Stimulated activated CD4-positive, alpha-beta T cell treated with anti-CD3 and anti-CD28 coated beads, Interleukin-2, amount 100 ng/mL, for 4 hours (primary cell): ENCODE data around the gene VCX3B.
"Not testable (repeated sequence)": the region's sequence is repeated elsewhere in the genome, so short reads cannot be mapped to it uniquely, and the experiment has no call there.

Source experiments
- DNase-seq: peaks from one replicate; pipeline ENCODE4 v3.0.0-alpha.2; 2020; ENCODE audit warnings: low read depth

The VCX3B gene

DNA sequence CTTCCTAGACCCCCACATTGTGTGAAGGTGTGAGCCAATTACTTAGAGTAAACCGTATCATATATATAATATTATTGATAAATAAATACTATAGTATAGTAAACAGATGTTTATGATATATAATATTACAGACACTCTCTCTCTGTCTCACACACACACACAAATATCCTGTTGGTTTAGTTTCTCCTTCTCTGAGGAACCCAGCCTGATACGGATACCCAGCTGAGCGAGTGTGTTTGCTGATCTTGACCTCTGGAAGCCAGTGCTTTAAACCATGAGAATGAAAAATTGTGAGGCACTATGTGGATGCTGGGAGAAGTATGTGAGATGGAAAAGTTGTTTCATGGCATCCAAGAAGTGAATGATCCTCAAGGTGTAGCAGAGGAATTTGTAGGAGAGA, at the start of gene VCX3B:
Gene VCX3B (plus strand): TSS at position 301 of the 400 bp plus-strand sequence. CDS start 621 bp downstream, outside the sequence.
- DNase-seq = not testable (repeated sequence)

DNA sequence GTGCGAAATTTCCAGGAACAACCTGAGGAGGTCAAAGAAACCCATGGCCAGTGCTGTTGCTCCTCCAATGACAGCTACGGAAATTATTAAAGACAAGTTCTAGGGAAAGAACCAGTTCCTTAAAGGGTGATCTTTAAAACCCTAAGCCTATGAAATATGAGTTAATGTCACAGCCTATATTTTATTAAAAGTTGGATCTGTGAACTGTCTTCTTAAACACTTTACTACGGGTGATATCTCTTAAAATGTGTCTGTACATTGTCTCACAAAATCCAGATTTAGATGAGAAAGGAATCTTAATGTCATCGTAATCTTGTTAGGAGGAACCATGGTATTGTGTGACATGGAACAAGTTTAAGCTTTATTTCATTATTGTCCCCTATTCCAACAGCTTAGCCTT, 46.3 kb upstream of the VCX3B start:
- DNase-seq = no peak

DNA sequence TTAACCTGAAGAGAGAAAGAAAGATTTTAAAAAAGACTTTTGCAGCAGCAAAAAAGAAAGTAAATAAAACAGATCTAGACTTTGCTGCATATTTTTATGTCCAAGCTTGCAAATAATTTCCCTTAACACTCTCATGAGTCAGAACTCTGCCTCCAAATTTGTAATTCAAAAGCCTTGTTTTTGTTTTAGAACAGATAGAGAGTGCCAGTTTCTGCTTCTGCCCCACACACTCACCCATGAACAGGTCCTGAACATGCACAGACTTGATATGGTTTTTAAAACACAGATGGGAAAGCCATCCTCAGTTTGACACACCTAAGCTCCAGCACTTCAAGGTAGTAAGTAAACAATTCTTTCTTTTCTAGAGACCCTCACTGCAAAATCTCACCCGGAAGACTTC, 39.7 kb upstream of the VCX3B start:
- DNase-seq = no peak

DNA sequence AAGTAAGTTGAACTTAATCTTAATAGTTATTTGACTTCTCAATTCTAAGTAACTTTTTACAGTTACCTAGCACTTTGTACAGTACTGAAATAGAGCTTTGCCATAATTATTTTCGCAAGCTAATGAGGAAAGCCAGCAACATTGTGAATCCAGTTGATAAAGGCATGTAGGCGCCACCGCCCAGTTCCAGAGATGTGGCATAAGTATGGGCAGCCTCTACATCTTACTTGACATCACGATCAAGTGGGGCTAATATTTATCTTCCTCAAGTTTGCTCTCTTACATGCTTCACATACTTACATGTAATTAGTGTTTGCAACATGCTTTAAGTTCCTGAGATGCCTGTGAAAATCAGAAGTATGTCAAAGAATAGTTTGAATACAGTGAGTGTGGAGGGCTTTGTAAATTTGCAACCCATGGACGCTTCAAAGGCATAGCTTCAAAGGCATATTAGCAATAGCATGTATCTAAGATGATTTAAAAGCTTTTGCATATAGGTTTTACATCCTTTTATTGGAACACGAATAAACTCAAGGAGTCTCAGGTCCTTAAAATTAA, 34.9 kb upstream of the VCX3B start:
- no peak for DNase-seq

GRCh38 chrX:8430444-8430843, 34.2 kb upstream of the VCX3B start:
- no peak for DNase-seq

DNA sequence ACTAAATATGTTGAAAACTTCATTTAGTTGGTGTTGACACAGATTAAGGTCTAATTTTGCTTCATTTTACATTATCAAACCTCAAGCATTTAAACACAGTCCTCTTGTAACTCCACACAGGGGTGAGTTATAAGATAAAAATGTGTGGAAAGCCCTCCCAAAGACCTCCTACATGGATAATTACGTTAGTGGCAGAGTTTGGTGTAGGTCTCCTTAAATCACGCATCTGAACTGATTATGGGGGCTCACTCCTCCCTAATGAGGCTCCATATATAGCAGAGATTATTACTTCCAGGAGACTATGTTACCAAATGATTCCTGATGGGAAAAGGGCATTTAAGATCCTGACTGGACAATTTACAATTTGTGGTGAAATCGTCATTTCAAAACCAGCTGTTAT, 32.2 kb upstream of the VCX3B start:
- no peak for DNase-seq

GRCh38 chrX:8433109-8434062, 31.2 kb upstream of the VCX3B start:
- no peak for DNase-seq

GRCh38 chrX:8447368-8447767, 17.3 kb upstream of the VCX3B start:
- DNase-seq = no peak

- DNase-seq = not testable (repeated sequence)
Observed at GRCh38 chrX:8452343-8452742, 12.3 kb upstream of the VCX3B start.

DNA sequence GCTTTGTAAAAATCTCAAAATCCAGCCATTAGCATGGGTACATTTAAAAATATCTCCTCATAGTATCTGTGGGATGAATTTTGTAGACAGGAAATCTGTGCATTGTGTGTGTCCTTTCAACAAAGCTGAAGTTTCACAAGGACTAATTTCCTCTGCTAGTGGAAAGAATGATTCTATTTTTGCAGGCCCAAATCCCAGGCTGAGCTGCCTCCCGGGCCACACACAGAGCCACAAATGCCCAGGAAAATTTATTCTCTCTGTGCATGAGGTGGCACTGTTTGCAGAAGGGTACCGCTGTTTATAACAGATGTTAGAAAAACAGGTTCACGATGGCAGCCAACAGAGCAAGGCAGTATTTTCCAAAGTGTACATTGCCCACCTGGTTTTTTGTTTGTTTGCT, 11.0 kb upstream of the VCX3B start:
- no peak for DNase-seq

DNA sequence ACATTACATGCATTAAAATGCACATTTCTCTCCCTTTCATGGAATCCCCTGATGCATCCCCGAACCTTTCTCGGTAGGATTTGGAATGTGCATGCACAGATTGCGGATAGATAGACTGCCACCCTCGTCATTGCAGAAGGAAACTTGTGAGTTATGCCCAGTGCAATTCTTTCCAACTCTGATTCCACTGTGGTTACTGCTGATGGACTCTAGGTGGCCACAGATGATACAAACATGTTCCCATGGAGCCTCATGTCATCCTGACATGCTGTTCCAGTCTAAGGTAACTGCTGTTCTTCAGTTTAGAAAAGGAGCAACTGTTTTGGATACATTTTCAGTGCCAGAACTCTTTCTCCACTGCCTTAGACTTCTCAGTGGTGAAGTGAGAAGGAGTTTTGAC, 9.1 kb upstream of the VCX3B start:
- DNase-seq = no peak

DNA sequence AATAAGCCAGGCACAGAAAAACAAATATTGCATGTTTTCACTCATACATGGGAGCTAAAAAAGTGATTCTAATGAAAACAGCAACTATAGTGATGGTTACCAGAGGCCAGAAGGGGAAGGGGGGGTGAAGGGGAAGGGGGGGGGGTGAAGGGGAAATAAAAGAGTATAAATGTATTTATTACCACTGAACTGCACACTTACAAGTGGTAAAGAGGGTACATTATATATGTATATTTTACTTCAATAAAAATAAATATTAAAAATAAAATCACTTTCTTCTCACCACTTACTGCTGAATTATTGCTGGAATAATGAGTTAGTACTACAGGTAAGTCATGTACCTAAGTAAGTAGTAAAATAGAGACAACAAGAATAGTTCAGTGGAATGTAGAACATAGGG, 2.1 kb upstream of the VCX3B start:
- DNase-seq = no peak

DNA sequence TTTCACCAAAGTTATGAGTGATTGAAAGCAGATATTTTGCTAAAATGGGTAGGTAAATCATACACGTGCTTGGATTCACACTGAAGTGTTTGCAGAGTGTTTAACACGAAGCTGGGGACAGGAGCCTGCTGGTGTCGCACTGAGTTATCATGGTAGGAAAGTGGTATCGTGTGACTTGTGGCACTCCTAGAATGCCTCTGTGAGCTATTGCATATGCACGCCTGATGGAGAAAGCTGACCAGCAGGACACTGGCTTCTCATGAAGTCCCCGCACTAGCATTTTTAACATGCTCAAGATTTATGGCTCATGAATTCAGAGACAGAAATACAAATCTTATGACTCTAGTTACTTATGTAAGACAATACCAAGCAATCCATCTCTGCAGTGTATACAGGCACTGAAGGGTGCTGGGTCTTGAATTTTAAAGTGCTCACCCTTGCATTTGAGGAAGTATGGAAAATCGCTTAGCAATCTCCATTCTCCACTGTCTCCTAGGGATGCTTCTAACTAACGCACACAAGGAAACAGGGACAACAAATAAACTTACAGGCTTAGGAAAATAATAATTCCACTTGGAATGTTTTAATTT, 19.8 kb downstream of the VCX3B start:
- DNase-seq = no peak

- DNase-seq = not testable (repeated sequence)
Observed at GRCh38 chrX:8495036-8495435, 30.4 kb downstream of the VCX3B start.

DNA sequence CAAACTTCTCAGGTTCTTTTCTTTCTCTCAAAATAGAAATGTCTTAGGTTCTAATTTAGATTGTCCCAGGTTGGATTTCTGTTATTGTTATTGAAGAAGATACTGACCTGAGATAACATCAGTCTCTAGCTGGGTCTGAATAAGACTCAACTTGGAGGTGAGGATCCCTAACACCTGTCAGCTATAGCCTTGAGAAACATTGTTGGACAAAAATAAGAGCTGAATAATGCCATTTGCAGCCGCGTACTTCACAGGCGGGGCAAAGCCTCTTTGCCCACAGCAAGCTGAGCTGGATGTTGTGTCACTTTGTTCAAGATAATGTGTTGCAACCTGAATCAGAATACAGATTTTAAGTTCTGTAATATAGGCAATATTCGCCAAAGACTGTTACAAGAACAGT, 35.6 kb downstream of the VCX3B start:
- no peak for DNase-seq

DNA sequence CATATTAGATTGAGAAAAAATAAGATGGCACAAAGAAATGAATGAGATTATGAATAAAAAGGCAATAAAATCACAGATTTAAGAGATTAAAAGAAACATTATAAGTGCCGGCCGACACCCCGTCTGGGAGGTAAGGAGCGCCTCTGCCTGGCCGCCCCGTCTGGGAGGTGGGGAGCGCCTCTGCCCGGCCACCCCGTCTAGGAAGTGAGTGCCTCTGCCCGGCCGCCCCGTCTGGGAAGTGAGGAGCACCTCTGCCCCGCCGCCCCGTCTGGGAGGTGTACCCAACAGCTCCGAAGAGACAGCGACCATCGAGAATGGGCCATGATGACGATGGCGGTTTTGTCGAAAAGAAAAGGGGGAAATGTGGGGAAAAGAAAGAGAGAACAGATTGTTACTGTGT, 37.5 kb downstream of the VCX3B start:
- not testable (repeated sequence) for DNase-seq

DNA sequence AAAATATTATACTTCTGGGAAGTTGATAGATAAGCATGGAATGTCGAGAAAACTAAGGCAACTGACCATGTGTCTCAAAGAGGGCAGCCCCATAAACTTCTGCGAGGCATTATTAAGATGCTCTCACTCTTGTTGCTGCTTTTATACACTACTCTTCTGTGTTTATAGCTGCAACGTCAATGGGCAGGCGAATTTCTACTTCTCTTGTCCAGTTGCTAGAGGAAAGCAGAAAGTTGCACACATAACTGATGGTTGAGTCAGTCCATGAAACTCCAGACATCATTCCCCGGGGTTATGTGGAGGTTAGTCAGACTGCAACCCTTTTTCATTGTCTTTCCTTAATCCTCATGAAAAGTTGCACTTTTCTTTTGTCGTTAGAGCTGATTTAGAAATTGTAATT, 39.8 kb downstream of the VCX3B start:
- no peak for DNase-seq
